ENCODE results near the gene MLNR.
A peak's percentile ranks its signal among the peaks of the same experiment; 100 is the strongest.

Gene MLNR, protein sequence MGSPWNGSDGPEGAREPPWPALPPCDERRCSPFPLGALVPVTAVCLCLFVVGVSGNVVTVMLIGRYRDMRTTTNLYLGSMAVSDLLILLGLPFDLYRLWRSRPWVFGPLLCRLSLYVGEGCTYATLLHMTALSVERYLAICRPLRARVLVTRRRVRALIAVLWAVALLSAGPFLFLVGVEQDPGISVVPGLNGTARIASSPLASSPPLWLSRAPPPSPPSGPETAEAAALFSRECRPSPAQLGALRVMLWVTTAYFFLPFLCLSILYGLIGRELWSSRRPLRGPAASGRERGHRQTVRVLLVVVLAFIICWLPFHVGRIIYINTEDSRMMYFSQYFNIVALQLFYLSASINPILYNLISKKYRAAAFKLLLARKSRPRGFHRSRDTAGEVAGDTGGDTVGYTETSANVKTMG

DNA sequence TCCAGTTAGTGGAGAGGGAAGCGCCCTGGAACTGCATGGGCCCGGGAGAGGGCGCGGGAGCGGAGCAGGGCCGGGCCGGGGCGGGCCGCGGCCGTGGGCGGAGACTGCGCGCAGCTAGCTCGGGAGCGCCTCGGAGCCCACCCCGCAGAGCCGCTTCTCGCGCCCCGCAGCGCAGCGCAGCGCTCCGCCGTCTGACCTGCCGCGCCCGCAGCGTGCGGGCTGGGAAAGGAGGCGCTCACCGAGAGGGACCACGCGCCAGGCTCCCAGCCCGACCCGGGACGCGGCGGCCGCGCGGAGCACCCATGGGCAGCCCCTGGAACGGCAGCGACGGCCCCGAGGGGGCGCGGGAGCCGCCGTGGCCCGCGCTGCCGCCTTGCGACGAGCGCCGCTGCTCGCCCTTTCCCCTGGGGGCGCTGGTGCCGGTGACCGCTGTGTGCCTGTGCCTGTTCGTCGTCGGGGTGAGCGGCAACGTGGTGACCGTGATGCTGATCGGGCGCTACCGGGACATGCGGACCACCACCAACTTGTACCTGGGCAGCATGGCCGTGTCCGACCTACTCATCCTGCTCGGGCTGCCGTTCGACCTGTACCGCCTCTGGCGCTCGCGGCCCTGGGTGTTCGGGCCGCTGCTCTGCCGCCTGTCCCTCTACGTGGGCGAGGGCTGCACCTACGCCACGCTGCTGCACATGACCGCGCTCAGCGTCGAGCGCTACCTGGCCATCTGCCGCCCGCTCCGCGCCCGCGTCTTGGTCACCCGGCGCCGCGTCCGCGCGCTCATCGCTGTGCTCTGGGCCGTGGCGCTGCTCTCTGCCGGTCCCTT lies at the start of gene MLNR:
Gene MLNR, plus strand, starts transcription at position 303 of the 820 bp plus-strand sequence. Its CDS starts 0 bp downstream, at position 303.
- peak; percentile 37 for DNase-seq (ENCODE audit: extremely low read depth, insufficient read length)
- peak within 1 kb of the TSS; percentile 15 for H3K4me3 ChIP-seq (replicated peaks; ENCODE audit: low read depth, low read length)
- TF ChIP-seq, protein P1, sequence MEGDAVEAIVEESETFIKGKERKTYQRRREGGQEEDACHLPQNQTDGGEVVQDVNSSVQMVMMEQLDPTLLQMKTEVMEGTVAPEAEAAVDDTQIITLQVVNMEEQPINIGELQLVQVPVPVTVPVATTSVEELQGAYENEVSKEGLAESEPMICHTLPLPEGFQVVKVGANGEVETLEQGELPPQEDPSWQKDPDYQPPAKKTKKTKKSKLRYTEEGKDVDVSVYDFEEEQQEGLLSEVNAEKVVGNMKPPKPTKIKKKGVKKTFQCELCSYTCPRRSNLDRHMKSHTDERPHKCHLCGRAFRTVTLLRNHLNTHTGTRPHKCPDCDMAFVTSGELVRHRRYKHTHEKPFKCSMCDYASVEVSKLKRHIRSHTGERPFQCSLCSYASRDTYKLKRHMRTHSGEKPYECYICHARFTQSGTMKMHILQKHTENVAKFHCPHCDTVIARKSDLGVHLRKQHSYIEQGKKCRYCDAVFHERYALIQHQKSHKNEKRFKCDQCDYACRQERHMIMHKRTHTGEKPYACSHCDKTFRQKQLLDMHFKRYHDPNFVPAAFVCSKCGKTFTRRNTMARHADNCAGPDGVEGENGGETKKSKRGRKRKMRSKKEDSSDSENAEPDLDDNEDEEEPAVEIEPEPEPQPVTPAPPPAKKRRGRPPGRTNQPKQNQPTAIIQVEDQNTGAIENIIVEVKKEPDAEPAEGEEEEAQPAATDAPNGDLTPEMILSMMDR (IDR thresholded peaks at IDR 0.05; ENCODE audit: insufficient read depth, low read length, poor library complexity, severe bottlenecking): peak; percentile 16
- no peaks in the 10 kb centered on the region for H3K36me3 ChIP-seq (ENCODE audit: control insufficient read depth, insufficient read depth, low read length)
- no peaks in the 10 kb centered on the region; the same call in none of the 2 replicates for H3K27me3 ChIP-seq (replicated peaks; ENCODE audit: control insufficient read depth, insufficient read depth, low read length)

DNA sequence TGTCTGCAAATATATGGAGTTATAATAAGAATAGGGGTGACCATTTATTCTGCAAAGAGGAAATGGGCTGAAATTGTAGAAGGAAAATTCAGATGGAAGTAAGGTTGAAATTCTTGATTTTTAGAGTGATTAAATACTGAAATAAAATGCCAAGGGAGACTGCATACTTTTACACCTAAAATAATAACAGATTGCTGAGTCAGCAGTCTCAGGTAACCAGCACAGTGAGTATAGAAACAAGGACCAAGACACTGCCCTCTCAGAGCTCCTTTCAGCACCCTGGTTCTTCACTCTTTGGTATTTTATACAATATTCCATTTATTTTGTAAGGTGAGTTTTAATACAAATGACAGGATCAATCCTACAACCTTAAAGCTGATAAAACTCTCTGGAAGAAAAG lies 48.8 kb upstream of the MLNR start:
- no peak overlapping the region for H3K4me3 ChIP-seq (replicated peaks; ENCODE audit: low read depth, low read length)
- no peak for DNase-seq (ENCODE audit: extremely low read depth, insufficient read length)
- H3K27me3 ChIP-seq (replicated peaks; ENCODE audit: control insufficient read depth, insufficient read depth, low read length): no peaks in the 10 kb centered on the region
- TF ChIP-seq, protein P1 (IDR thresholded peaks at IDR 0.05; ENCODE audit: insufficient read depth, low read length, poor library complexity, severe bottlenecking): no peak
- peaks cover 2% of the 10 kb centered on the region for H3K36me3 ChIP-seq (ENCODE audit: control insufficient read depth, insufficient read depth, low read length)

DNA sequence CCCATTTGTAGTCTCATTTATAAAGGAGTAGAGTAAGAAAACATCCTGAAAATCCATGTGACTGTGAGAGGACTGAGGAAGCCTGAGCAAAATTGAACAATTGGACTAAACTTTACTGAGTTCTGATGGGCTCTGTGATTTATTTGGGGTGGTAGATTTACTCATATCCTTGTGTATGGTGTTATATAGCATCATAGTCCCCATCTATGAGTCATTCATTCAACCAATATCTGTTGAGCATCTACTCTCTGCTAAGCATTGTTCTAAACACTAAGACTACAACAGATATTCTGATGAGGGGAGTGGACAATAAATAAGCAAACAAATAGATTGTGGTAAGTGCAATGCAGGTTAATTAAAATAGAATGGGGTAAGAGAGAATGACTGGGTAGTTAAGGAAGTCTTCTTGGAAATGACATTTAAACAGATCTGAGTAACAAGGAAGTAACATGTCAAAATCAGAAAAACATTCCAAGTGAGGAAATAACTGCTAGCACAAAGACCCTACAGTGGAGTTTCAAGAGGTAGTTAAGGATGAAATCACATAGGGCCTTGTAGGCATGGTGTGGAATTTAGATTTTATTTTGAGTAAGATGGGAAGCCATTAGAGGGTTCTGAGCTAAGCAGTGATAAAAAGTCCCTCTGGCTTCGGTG lies 36.3 kb upstream of the MLNR start:
- H3K27me3 ChIP-seq (replicated peaks; ENCODE audit: control insufficient read depth, insufficient read depth, low read length): no peaks in the 10 kb centered on the region
- no peak overlapping the region for H3K4me3 ChIP-seq (replicated peaks; ENCODE audit: low read depth, low read length)
- no peak for DNase-seq (ENCODE audit: extremely low read depth, insufficient read length)
- TF ChIP-seq, protein P1 (IDR thresholded peaks at IDR 0.05; ENCODE audit: insufficient read depth, low read length, poor library complexity, severe bottlenecking): no peak
- peaks cover 3% of the 10 kb centered on the region for H3K36me3 ChIP-seq (ENCODE audit: control insufficient read depth, insufficient read depth, low read length)

DNA sequence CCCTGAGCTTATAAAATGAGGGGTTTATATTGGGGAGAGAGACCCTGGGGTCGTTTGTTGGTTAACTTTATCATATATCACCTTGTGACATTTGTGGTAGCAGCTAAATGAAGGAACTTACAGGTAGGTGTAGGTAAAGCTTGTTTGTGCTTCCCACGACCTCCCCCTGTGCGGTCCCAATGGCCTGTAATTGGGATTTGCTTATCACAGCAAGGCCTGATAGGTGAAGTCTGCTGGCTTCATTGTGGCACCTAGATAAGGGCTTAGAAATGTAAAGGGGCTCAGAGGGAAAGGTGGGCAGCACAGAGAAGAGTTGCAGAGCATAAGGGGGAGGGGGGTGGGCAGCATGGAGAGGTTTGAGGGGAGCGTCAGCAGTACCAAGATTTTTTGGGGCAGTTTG lies 35.5 kb upstream of the MLNR start:
- TF ChIP-seq, protein P1 (IDR thresholded peaks at IDR 0.05; ENCODE audit: insufficient read depth, low read length, poor library complexity, severe bottlenecking): no peak
- H3K36me3 ChIP-seq (ENCODE audit: control insufficient read depth, insufficient read depth, low read length): peaks cover 3% of the 10 kb centered on the region
- DNase-seq (ENCODE audit: extremely low read depth, insufficient read length): no peak
- H3K4me3 ChIP-seq (replicated peaks; ENCODE audit: low read depth, low read length): no peak overlapping the region
- no peaks in the 10 kb centered on the region for H3K27me3 ChIP-seq (replicated peaks; ENCODE audit: control insufficient read depth, insufficient read depth, low read length)

DNA sequence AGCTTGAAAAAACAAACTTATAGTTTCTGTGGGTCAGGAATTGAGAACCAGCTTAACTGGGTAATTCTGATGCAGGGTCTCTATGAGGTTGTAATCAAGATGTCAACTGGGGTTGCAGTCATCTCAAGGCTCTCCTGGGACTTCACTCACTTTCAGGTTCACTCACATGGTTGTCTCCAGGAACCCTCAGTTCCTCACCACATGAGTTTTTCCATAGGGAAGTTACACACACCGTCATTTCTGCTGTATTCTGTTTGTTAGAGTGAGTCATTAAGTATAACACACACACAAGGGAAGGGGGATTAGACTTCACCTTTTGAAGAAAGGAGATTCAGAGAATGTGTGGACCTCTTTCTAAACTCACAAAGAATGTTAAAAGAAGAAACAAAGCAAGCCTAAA lies 34.9 kb upstream of the MLNR start:
- TF ChIP-seq, protein P1 (IDR thresholded peaks at IDR 0.05; ENCODE audit: insufficient read depth, low read length, poor library complexity, severe bottlenecking): no peak
- DNase-seq (ENCODE audit: extremely low read depth, insufficient read length): no peak
- H3K36me3 ChIP-seq (ENCODE audit: control insufficient read depth, insufficient read depth, low read length): peaks cover 3% of the 10 kb centered on the region
- no peaks in the 10 kb centered on the region for H3K27me3 ChIP-seq (replicated peaks; ENCODE audit: control insufficient read depth, insufficient read depth, low read length)
- H3K4me3 ChIP-seq (replicated peaks; ENCODE audit: low read depth, low read length): no peak overlapping the region

Measured in GM06990 (cell line).